Measurements from ENCODE around the gene CASS4.
"Not testable (repeated sequence)": the region's sequence is repeated elsewhere in the genome, so short reads cannot be mapped to it uniquely, and the experiment has no call there.

The CASS4 gene

DNA sequence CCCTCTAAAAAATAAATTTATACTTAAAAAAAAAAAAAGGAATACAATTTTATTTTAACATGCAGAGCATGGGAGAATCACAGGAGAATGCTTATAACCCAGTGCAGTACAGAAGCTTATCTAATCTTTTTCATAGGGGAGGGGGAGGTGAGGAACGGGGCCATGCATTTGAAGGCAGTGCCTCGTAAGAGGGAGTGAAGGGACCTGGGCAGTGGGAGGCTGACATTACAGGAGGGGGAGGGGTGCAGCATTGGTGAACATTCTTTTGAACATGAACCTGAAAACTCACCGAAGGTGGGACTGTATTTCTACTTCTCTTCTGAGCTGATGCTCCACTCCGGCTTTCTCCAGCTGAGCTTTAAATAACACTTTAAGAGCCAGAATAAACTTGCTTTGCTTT, 29.4 kb upstream of the CASS4 start:
- DNase-seq (ENCODE audit: low read depth), result no peak
- TF ChIP-seq, protein P1, sequence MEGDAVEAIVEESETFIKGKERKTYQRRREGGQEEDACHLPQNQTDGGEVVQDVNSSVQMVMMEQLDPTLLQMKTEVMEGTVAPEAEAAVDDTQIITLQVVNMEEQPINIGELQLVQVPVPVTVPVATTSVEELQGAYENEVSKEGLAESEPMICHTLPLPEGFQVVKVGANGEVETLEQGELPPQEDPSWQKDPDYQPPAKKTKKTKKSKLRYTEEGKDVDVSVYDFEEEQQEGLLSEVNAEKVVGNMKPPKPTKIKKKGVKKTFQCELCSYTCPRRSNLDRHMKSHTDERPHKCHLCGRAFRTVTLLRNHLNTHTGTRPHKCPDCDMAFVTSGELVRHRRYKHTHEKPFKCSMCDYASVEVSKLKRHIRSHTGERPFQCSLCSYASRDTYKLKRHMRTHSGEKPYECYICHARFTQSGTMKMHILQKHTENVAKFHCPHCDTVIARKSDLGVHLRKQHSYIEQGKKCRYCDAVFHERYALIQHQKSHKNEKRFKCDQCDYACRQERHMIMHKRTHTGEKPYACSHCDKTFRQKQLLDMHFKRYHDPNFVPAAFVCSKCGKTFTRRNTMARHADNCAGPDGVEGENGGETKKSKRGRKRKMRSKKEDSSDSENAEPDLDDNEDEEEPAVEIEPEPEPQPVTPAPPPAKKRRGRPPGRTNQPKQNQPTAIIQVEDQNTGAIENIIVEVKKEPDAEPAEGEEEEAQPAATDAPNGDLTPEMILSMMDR (IDR thresholded peaks at IDR 0.05; ENCODE audit: control insufficient read depth, insufficient read depth, low read depth, low read length, missing control alignments), result no peak
- H3K4me3 ChIP-seq (ENCODE audit: control insufficient read depth, low read depth, low read length), result no peak overlapping the region

DNA sequence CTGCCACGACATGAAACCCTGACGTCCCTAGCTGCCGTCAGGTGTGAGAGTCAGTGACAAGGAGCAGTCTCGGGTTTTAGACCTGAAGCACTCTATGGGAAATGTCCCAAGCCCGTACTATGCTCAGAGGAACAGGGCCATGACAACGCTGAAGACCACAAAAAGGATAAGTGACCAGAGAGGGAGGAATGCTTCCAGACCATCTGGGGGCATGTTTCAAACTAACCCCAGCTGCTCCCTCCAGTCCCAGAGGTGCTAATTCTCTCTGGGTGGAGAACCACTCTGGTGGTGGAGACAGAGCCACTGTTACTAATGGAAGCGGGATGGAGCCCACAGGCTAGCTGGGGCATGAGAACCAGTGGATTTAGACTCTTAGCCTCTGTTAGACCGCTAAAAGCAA, 28.7 kb upstream of the CASS4 start:
- no peak overlapping the region for H3K4me3 ChIP-seq (ENCODE audit: control insufficient read depth, low read depth, low read length)
- TF ChIP-seq, protein P1 (IDR thresholded peaks at IDR 0.05; ENCODE audit: control insufficient read depth, insufficient read depth, low read depth, low read length, missing control alignments), result no peak
- no peak for DNase-seq (ENCODE audit: low read depth)

DNA sequence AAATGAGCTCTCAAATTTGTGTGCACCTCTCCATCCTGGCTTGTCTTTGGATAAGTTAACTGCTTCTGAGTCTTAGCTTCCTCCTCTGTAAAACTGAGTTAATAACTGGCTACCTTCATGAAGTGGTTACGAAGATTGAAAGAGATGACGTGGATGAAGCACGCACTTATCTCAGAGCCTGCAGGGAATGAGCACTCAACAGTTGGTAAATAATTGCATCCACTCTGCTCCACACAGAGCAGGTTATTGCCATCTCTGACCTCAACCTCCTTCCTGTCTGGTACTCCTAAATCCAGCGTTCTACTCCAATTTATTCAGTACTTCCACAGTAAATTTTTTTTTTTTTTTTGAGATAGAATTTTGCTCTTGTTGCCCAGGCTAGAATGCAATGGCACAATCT, 26.9 kb upstream of the CASS4 start:
- no peak overlapping the region for H3K4me3 ChIP-seq (ENCODE audit: control insufficient read depth, low read depth, low read length)
- no peak for DNase-seq (ENCODE audit: low read depth)
- TF ChIP-seq, protein P1 (IDR thresholded peaks at IDR 0.05; ENCODE audit: control insufficient read depth, insufficient read depth, low read depth, low read length, missing control alignments), result no peak

DNA sequence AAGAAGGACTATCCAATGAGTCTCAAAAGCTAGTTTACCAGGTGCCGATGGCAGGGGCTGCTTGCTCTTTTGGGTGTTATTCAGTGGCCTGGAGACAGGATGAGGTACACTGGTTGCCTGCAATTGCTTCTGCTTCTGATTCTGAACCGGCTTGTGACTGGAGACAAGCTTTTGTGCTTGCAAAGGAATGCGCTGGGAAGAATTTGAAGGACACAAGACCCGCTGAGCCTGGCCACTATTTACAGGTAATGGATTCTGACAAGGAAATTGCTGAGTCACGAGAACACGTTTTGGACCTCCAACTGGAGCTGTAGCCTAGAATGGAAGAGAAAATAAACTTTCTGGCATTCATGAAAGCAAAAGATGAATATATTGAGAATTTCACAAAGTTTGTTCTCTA, 25.8 kb upstream of the CASS4 start:
- TF ChIP-seq, protein P1 (IDR thresholded peaks at IDR 0.05; ENCODE audit: control insufficient read depth, insufficient read depth, low read depth, low read length, missing control alignments), result no peak
- DNase-seq (ENCODE audit: low read depth), result no peak
- H3K4me3 ChIP-seq (ENCODE audit: control insufficient read depth, low read depth, low read length), result no peak overlapping the region

DNA sequence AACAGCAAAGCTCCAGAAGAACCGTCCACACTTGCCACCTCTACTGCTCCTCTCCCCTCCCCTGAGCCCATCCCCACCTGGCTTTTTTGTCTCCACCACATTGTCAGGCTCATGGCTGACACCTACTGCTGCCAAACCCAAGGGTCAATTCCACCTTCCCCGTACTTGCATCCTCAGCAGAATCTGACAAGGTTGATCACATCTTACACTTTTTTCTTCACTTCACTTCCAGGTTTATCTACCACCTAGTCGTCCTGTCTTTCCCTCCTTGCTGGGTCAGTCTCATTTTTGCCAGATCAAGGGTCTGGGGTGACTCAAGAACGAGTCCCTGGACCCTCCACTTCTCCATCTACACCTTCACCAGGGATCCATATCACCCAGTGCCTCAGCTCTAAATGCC, 23.2 kb upstream of the CASS4 start:
- TF ChIP-seq, protein P1 (IDR thresholded peaks at IDR 0.05; ENCODE audit: control insufficient read depth, insufficient read depth, low read depth, low read length, missing control alignments), result no peak
- no peak overlapping the region for H3K4me3 ChIP-seq (ENCODE audit: control insufficient read depth, low read depth, low read length)
- no peak for DNase-seq (ENCODE audit: low read depth)

DNA sequence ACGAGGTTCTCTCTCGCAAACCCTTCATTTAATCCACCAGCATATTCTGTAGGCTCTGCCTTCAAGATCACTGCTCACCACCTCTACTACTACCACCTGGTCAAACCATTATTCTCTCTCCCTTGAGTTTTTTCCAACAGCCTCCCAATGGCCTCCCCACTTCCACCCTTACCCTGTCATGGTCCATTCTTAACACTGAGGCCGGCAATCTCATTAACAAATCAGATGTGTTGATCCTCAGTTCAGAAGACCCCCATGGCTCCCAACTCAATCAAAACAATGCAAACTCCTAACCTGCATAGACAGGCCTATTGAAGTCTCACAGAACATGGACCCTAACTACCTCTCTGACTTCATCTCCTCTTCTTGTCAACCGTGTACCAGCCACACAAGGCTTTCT, 22.3 kb upstream of the CASS4 start:
- no peak for DNase-seq (ENCODE audit: low read depth)
- no peak overlapping the region for H3K4me3 ChIP-seq (ENCODE audit: control insufficient read depth, low read depth, low read length)
- TF ChIP-seq, protein P1 (IDR thresholded peaks at IDR 0.05; ENCODE audit: control insufficient read depth, insufficient read depth, low read depth, low read length, missing control alignments), result no peak

- DNase-seq (ENCODE audit: low read depth); H3K4me3 ChIP-seq (ENCODE audit: control insufficient read depth, low read depth, low read length): not testable (repeated sequence)
Measured at GRCh38 chr20:56390396-56390795, 21.7 kb upstream of the CASS4 start.

All from AG09309 (cell line).